Measurements from ENCODE around the gene XYLB. TPM values are rescaled to one million over a fixed set of nuclear protein-coding genes. Genes with fewer than 3 reads are reported as not detected.

XYLB gene
- total RNA-seq, 1 experiment from 2014 or later, result 3.3 TPM

- DNase-seq (ENCODE audit: low spot score), result peak; percentile 86
- POLR2A ChIA-PET, result interaction anchor here (0.6 to 1.7 kb wide), 7 partner anchors 15 to 318 kb away, joined by 3 to 5 read pairs (median 4); partner anchors contain the start of genes ACAA1, OXSR1 and XYLB
- TF ChIP-seq USF1 (CRISPR knock-in tag; IDR thresholded peaks at IDR 0.05) (no peak; the same call in none of the 2 replicates), FOXP4 (CRISPR knock-in tag; IDR thresholded peaks at IDR 0.05) (no peak), ARID4B (CRISPR knock-in tag; IDR thresholded peaks at IDR 0.05; ENCODE audit: borderline replicate concordance) (peak; percentile 66; the same call in 1 of the 2 replicates), CREM (CRISPR knock-in tag; IDR thresholded peaks at IDR 0.05) (peak; percentile 64; the same call in 1 of the 2 replicates), MAX (CRISPR knock-in tag; IDR thresholded peaks at IDR 0.05) (peak; percentile 80), IRF1 (CRISPR knock-in tag; IDR thresholded peaks at IDR 0.05) (no peak), KAT7 (CRISPR knock-in tag; IDR thresholded peaks at IDR 0.05; ENCODE audit: borderline replicate concordance) (no peak), RORB (CRISPR knock-in tag; IDR thresholded peaks at IDR 0.05) (no peak), NFE2L1 (CRISPR knock-in tag; IDR thresholded peaks at IDR 0.05) (no peak), ETV6 (CRISPR knock-in tag; IDR thresholded peaks at IDR 0.05) (0 out of 2 replicates have a peak, but pooled peaks have one; percentile 26), SMAD3 (CRISPR knock-in tag; IDR thresholded peaks at IDR 0.05; ENCODE audit: borderline replicate concordance) (0 out of 2 replicates have a peak, but pooled peaks have one; percentile 27), ZNF281 (CRISPR knock-in tag; IDR thresholded peaks at IDR 0.05) (0 out of 2 replicates have a peak, but pooled peaks have one; percentile 32), NFATC4 (CRISPR knock-in tag; IDR thresholded peaks at IDR 0.05) (no peak), USF2 (CRISPR knock-in tag; IDR thresholded peaks at IDR 0.05) (0 out of 2 replicates have a peak, but pooled peaks have one; percentile 9), ZBTB21 (CRISPR knock-in tag; IDR thresholded peaks at IDR 0.05; ENCODE audit: borderline replicate concordance) (no peak), ZNF425 (CRISPR knock-in tag; conservative IDR thresholded peaks at IDR 0.05) (no peak), TEAD1 (CRISPR knock-in tag; IDR thresholded peaks at IDR 0.05) (peak; percentile 64; the same call in 1 of the 2 replicates), TP53 (CRISPR knock-in tag; IDR thresholded peaks at IDR 0.05) (0 out of 2 replicates have a peak, but pooled peaks have one; percentile 56), FOXK1 (CRISPR knock-in tag; IDR thresholded peaks at IDR 0.05) (peak; percentile 82), ATF1 (CRISPR knock-in tag; IDR thresholded peaks at IDR 0.05) (0 out of 2 replicates have a peak, but pooled peaks have one; percentile 57)
Measured at GRCh38 chr3:38454884-38455638, 108.5 kb downstream of the XYLB start.

More at GRCh38 chr3:38454884-38455638, 108.5 kb downstream of the XYLB start:
- peak overlapping the region; percentile 98 for H3K4me3 Mint-ChIP-seq
- no peaks in the 10 kb centered on the region for H3K27me3 Mint-ChIP-seq (ENCODE audit: low read depth)
- CTCF ChIA-PET, result interaction anchor here (0.9 to 2.4 kb wide), 4 partner anchors 41 to 318 kb away, joined by 3 to 13 read pairs (median 3); partner anchors contain the start of genes ACAA1, EXOG and XYLB
- H3K36me3 Mint-ChIP-seq, result peaks cover 6% of the 10 kb centered on the region
- peak overlapping the region; percentile 98 for H3K27ac Mint-ChIP-seq
- peaks cover 8% of the 10 kb centered on the region for H3K9me3 Mint-ChIP-seq
- H3K4me1 Mint-ChIP-seq, result peaks cover 45% of the 10 kb centered on the region
- peak; percentile 53 for ATAC-seq
